ENCODE results near the gene PLXNB2.

DNA sequence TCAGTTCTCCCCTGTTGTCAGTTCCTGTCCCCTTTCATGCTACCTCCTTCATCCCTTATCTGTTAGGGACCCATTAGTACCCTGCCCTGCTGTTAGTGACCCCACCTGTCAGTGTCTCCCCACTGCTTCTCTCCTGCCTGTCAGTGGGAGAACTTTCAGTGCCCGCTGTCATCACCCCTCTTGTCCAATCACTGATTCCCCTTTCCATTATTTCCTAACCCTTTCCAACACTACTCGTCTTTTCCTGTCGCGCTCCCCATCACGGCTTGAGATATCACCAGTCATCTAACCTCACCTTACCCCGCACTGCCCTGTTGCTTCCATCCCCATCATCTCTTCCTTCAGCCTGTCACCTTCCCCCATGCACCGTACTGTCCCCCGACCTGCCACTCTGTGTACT lies 39.7 kb upstream of the PLXNB2 start:
- TF ChIP-seq, protein P1, sequence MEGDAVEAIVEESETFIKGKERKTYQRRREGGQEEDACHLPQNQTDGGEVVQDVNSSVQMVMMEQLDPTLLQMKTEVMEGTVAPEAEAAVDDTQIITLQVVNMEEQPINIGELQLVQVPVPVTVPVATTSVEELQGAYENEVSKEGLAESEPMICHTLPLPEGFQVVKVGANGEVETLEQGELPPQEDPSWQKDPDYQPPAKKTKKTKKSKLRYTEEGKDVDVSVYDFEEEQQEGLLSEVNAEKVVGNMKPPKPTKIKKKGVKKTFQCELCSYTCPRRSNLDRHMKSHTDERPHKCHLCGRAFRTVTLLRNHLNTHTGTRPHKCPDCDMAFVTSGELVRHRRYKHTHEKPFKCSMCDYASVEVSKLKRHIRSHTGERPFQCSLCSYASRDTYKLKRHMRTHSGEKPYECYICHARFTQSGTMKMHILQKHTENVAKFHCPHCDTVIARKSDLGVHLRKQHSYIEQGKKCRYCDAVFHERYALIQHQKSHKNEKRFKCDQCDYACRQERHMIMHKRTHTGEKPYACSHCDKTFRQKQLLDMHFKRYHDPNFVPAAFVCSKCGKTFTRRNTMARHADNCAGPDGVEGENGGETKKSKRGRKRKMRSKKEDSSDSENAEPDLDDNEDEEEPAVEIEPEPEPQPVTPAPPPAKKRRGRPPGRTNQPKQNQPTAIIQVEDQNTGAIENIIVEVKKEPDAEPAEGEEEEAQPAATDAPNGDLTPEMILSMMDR (IDR thresholded peaks at IDR 0.05): no peak
- TF ChIP-seq FOXM1 (IDR thresholded peaks at IDR 0.05; ENCODE audit: low read depth): no peak
- TF ChIP-seq RAD21 (IDR thresholded peaks at IDR 0.05; ENCODE audit: low read length): no peak
- no peak for TF ChIP-seq MXI1 (IDR thresholded peaks at IDR 0.05; ENCODE audit: low read depth, low read length)
- no peak for TF ChIP-seq POLR2AphosphoS5 (IDR thresholded peaks at IDR 0.05; ENCODE audit: low read depth, low read length)
- no peak for TF ChIP-seq RCOR1 (IDR thresholded peaks at IDR 0.05; ENCODE audit: low read length)
- TF ChIP-seq GABPA (IDR thresholded peaks at IDR 0.05; ENCODE audit: low read depth): no peak
- no peak for TF ChIP-seq YY1 (IDR thresholded peaks at IDR 0.05; ENCODE audit: low read depth)

Measured in SK-N-SH (cell line).